Activated CD4-positive, alpha-beta T cell treated with anti-CD3 and anti-CD28 coated beads for 48 hours (primary cell): Measurements from ENCODE around the gene MAP3K7CL.

Experiments
- DNase-seq: peaks from one replicate; pipeline ENCODE4 v3.0.0-alpha.2; 2020

MAP3K7CL gene, protein sequence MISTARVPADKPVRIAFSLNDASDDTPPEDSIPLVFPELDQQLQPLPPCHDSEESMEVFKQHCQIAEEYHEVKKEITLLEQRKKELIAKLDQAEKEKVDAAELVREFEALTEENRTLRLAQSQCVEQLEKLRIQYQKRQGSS

GRCh38 chr21:29130270-29130969, at the start of gene MAP3K7CL:
MAP3K7CL (plus strand) TSS chr21:29130644; CDS start chr21:29133345, 2,701 bp downstream.
- DNase-seq, result no peak

DNA sequence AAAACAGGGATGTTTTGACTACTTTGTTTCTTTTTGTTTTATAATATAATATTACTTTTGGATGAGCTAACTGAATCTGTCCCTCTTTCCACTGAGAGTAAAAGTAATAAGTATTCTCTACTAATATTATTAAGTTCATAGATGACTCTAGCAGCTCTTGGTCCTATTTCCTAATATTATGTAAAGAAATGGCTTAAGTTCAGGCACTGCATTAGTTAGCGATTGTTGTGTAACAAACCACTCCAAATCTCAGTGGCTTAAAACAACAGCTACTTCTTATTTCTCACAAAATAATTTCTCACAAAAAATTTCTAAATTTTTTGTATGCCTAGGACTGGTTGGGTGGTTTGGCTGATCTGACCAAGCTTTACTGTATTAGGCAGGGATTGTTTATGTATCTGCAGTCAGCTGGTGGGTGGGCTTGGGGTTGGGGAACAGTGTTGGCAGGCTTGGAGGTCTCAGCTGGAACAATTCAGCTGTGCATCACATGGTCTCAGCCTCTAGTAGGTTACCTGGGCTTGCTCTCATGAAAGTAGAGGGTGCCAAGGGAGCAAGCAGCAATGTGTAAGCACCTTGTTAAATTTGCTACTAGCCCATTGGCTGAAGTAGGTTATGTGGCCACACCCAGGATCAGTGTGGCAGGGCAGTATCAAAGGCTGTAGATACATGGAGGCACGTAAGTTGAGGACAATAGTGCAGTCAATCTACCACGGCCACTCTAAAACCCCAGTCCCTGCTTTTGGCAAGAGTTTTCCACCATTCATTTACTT, 48.2 kb upstream of the MAP3K7CL start:
- no peak for DNase-seq

DNA sequence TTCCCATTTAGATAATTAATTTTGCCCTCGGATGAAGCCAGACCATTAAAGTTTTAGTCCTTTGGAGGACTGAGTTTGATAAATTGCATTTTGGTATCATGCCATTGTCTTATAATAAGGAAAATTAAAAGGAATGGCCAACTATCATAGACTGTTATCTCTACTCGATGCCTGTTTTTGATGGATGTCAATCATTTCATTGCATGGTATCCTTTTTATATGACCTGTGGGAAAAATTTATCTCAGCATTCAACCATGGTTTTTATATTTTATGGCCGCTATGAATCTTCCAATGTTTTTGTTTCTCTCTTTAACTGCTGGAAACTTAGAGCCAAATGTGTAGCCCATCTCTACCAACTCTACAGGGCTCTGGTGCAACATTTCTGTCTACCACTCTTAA, 47.1 kb upstream of the MAP3K7CL start:
- no peak for DNase-seq

DNA sequence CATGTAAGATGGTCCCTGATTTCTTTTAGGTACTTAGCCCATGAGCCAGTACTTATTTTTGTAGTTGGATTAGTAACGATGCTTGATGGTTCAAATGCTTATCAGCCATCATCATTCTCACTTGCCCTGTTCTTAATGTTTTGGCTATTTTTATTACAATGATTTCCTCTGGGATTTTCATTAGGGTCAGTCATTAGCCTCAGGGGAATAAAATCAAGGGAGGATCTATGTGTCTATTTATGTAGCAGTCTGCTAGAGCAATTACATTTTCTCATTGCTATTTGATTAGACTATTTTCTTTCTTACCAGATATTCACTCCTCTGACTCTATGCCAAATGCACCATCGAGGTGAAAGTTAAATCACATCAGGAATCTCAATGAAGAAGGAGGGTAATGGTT, 46.1 kb upstream of the MAP3K7CL start:
- DNase-seq, result no peak

- no peak for DNase-seq
Observed at GRCh38 chr21:29085106-29085752, 45.2 kb upstream of the MAP3K7CL start.

GRCh38 chr21:29091033-29091432, 39.4 kb upstream of the MAP3K7CL start:
- no peak for DNase-seq

GRCh38 chr21:29092102-29092959, 38.1 kb upstream of the MAP3K7CL start:
- DNase-seq, result no peak

- no peak for DNase-seq
Observed at GRCh38 chr21:29096218-29097015, 34.0 kb upstream of the MAP3K7CL start.

DNA sequence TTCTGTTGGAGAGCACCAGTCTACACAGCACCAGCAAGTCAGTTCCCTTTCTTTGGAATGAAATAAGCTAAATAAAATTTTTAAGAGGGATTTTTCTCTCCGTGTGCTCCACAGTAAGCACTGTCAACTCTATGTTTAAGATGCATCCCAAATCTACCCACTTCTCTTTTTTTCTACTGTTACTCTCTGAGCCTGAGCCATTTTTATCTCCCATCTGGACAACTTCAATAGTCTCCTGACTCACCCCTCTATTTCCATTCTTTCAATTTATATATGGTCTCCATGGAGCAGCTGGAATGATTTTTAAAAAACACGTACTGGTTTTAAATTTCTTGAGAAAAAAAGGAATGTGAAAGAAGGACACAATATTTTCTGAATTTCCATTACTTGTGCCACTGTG, 32.3 kb upstream of the MAP3K7CL start:
- no peak for DNase-seq

DNA sequence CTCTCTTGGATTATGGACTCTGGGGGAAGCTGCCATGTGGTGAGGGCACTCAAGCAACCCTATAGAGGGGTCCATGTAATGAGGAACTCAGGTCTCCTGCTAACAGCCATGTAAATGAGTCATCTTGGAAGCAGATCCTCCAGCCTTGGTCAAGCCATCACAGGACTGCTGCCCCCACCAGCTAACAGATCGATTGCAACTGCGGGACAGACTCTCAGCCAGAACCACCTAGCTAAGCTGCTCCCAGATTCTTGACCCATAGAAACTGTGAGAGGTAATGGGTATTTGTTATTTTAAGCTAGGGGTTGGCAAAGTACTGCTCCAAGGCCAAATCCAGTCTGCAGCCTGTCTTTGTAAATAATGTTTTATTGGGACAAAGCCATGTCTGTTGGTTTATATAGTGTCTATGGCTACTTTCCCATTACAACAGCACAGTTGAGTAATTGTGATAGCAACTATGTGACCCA, 27.6 kb upstream of the MAP3K7CL start:
- no peak for DNase-seq

DNA sequence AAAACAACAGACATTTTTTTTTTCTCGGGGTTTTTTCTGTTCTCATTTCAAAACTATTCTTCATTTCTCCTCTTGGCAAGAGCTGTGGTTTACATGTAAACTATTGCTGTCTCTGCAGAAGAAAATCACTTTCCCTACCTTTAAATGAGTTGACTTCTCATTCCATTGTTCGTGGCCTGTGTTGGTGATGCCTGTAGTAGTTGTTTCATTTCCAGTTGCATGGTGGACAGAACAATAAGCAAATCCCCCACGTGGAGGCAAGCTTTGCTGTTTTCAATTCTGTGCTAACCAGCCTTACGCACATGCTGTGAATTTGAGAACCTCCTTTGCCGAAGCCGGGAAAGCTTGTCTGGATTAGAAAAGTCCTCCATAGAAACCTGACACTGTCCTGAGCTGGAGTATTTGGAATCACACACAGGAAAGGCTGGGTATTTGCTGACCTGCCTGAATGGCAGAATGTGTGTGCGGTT, 26.2 kb upstream of the MAP3K7CL start:
- DNase-seq, result no peak

- DNase-seq, result no peak
Observed at GRCh38 chr21:29105218-29105617, 25.2 kb upstream of the MAP3K7CL start.

DNA sequence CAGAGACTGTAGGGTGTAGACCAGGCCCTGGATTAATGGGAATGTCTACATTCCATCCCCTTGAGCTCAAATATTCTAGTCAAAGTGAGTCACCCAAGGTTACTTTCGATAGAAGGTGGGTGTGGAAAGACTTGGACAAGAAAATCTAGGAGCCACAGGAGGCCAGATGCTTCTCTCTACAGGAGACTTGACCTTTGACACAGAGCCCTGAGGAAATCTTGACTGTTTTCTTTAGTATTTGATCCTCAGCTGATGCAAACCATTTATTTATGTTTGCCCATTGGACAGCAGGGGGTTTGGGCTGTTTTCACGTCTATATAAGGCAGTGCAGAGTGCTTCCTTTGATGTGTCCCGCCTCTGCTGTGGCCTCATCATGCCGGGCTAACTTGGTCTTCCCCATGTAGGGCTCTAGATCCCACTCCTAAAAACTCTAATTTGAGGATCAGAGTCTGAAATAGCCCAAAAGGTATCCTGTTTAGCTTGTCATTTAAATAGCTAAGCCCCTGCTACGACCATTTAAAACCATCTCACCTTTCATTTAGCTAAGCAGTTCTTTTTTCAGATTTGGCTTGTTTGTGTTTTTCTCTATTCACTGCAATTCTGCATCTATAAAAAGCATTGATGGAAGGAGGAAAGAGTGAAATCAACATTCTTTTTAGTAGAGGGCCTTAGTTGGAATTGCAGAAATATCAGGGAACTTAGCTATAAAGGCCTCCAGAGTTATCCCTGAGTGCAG, 15.5 kb upstream of the MAP3K7CL start:
- no peak for DNase-seq

- no peak for DNase-seq
Observed at GRCh38 chr21:29115899-29116298, 14.5 kb upstream of the MAP3K7CL start.

DNA sequence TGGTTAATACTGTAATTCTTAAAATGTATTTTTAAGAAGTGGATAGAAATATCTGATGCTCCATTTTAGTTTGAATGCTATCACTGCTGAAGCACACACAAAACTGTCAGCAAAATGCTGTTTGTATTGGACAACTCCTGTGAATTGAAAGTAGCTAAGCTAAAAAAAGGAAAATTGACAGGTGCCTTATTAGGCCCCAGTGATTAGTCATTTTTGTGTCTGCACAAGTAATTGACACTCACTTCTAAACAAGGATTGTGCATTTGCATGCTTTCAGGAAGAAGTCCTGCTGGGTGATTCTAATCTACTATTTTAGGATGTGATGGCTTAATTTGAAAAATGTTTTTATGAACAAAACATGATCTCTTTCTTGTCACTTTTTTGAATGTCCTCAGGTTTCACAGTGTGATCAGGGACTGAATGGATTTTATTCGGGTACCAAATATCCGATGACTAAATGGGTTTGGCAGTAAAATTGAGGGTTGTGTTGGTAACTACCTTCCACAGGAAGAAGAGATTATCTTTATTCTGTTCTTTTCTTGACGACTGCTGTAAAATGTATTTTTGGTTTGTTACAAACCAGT, 13.0 kb upstream of the MAP3K7CL start:
- DNase-seq, result no peak

GRCh38 chr21:29121759-29122158, 8.7 kb upstream of the MAP3K7CL start:
- no peak for DNase-seq

GRCh38 chr21:29124645-29125044, 5.8 kb upstream of the MAP3K7CL start:
- DNase-seq, result no peak

GRCh38 chr21:29125191-29125590, 5.3 kb upstream of the MAP3K7CL start:
- DNase-seq, result no peak

GRCh38 chr21:29125979-29126378, 4.5 kb upstream of the MAP3K7CL start:
- DNase-seq, result no peak

GRCh38 chr21:29133241-29133640, 2.8 kb downstream of the MAP3K7CL start:
- no peak for DNase-seq
